Left ventricle myocardium inferior (tissue), 1 donor: ENCODE measurements around the gene DNAJB13. TPM values are rescaled to one million over a fixed set of nuclear protein-coding genes. Genes with fewer than 3 reads are reported as not detected.
A peak's percentile ranks its signal among the peaks of the same experiment; 100 is the strongest.

ENCODE experiments used
- DNase-seq: peaks from one replicate; pipeline ENCODE4 v3.0.0-alpha.2; 2020
- H3K27ac ChIP-seq: fragments of 200-600 bp; replicated peaks from 2 replicates; pipeline ENCODE4 v1.8.0; 2021
- H3K27me3 ChIP-seq: fragments of 200-600 bp; 2 replicates; pipeline ENCODE4 v1.8.0; 2021; ENCODE audit warnings: low read depth
- H3K36me3 ChIP-seq: fragments of 200-600 bp; 2 replicates; pipeline ENCODE4 v1.8.0; 2021
- H3K4me1 ChIP-seq: fragments of 200-600 bp; 2 replicates; pipeline ENCODE4 v1.8.0; 2021
- H3K4me3 ChIP-seq: fragments of 200-600 bp; 2 replicates; pipeline ENCODE4 v1.8.0; 2021; ENCODE audit warnings: mild to moderate bottlenecking, moderate library complexity
- H3K9me3 ChIP-seq: fragments of 200-600 bp; replicated peaks from 2 replicates; pipeline ENCODE4 v1.8.0; 2021
- intact Hi-C: fragments of 100-400 bp; cut with micrococcal nuclease; formaldehyde crosslinking; loops from one replicate; pipeline ENCODE4 v1.11.0; 2022
- total RNA-seq: library from RNA; stranded (reverse); fragmentation: NEBNext Ultra II Directional; extraction: Animal tissue kit (Norgen Biotek cat#: 25700); gene quantifications from one replicate; pipeline ENCODE4 v1.2.1, GENCODE V29; 2021
- TF ChIP-seq, protein P1 (sequence below): fragments of 200-600 bp; IDR thresholded peaks from 2 replicates; pipeline ENCODE4 v1.8.0; 2021; ENCODE audit warnings: antibody characterized with exemption, mild to moderate bottlenecking, borderline replicate concordance
- donor health status: DM: no; HTN: yes; CAD: no; lungs with severe emphysema.

Gene DNAJB13
- total RNA-seq, 1 donor from 2014 or later, result not detected

DNA sequence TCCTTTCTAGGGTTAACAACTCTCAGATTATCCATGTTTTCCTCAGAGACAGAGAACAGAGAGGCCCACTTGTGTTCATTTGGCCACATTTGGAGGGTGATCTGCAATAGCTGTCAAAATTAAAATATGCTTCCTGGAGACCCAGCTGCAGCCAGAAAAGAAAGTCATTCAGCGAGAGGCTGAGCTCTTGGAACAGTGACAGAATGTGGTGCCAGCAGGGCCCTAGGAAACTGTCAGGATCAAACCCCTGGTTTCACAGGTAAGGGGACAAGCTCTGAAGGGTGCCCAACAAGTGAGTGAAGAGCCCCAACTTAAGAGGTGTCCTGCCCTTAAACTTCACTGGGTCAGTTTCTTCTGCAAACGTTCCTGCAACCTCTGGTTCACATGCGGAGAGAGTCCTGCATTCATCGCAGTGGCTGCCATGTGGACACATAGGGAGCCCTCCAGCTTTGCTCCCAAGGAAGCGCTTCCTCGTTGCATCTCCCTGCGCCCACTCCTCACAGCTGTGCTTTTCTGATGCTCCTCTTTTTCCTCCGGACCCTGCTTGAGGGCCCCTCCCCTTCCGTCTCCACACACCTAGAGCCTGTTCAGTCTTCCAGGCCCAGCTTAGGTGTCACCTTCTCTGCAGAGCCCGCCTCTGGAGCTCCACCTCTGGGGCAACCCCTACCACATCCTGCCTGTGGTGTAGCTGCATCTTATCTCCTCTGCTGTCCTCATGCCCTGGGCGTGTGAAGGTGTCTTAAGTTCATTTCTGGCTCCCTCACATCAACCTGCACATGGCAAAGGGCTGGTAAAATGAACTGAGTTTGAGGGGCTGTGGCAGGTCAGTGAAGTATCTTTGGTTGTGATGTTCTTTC is 54.2 kb downstream of the DNAJB13 start:
- TF ChIP-seq, protein P1, sequence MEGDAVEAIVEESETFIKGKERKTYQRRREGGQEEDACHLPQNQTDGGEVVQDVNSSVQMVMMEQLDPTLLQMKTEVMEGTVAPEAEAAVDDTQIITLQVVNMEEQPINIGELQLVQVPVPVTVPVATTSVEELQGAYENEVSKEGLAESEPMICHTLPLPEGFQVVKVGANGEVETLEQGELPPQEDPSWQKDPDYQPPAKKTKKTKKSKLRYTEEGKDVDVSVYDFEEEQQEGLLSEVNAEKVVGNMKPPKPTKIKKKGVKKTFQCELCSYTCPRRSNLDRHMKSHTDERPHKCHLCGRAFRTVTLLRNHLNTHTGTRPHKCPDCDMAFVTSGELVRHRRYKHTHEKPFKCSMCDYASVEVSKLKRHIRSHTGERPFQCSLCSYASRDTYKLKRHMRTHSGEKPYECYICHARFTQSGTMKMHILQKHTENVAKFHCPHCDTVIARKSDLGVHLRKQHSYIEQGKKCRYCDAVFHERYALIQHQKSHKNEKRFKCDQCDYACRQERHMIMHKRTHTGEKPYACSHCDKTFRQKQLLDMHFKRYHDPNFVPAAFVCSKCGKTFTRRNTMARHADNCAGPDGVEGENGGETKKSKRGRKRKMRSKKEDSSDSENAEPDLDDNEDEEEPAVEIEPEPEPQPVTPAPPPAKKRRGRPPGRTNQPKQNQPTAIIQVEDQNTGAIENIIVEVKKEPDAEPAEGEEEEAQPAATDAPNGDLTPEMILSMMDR, result no peak
- intact Hi-C loops, result no loop called here
- Histone ChIP-seq H3K27me3 (no peaks in the 10 kb centered on the region), H3K4me1 (peaks cover 35% of the 10 kb centered on the region), H3K4me3 (no peak overlapping the region), H3K9me3 (no peaks in the 10 kb centered on the region), H3K36me3 (peaks cover 40% of the 10 kb centered on the region), H3K27ac (no peak overlapping the region)
- DNase-seq, result no peak

DNA sequence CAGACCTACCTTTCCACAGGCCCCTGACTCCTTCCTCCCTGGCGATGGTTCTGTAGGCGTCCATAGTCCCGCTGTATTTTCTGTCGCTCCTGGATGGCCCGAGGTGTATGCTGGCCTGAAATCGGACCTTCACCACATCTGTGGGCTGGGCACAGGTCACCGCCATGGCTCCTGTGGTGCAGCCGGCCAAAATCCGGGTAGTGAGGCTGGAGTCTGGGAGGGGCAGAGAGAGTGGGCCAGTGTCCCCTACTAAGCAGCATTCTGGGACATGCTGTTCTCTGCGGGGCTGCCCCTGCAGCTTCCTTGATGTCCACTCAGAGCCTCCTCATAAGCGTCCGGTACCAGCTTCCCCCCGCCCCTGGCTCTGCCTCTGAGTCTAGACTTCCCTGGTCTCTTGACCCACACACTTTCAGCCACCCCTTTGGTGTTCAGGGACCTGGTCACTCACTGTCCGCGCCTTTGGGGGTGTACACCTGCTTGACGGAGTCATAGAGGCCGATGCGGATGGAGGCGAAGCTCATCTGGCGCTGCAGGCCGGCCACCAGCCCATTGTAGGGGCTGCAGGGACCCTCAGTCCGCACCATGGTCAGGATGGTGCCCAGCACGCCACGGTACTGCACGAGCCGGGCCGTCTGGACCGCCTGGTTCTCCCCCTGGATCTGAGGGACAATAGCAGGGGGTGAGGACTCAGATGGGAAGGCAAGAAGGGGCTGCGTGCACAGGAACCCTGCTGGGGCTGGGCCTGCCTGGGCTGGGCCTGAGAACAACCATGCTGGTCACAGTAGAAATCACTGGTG is 55.1 kb downstream of the DNAJB13 start:
- DNase-seq, result no peak
- Histone ChIP-seq H3K4me3 (no peak overlapping the region), H3K4me1 (peaks cover 44% of the 10 kb centered on the region), H3K27ac (no peak overlapping the region), H3K9me3 (no peaks in the 10 kb centered on the region), H3K27me3 (no peaks in the 10 kb centered on the region), H3K36me3 (peaks cover 35% of the 10 kb centered on the region)
- intact Hi-C loops, result no loop called here
- TF ChIP-seq, protein P1, result no peak

DNA sequence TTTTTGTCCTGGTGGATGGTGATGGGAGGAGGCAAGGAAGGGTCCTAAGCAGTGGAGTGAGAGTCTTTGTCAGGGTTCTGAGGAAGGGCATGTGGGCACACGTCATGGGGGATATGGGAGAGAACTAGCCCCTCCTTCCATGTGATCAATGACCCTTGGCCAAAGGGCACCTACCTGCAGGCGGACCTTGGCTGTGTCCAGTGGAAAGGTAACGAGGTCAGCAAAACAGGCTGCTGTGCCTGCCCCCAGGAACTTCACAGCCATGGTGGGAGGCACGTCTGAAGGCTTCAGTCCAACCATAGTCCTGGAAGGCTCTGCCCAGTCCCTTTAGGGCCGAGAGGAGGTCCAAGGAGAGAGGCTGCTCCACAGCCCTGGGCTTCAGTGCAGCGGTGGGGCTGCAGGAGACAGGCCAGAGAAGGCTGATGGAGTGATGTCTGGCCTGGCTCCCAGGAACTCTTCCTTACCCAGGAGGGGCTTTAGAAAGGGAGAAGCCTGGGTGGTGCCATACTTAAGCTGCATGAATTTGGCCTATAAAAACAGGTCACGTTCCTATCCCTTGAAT is 56.0 kb downstream of the DNAJB13 start:
- no peak overlapping the region for H3K27ac ChIP-seq
- DNase-seq, result no peak
- TF ChIP-seq, protein P1, result no peak
- peaks cover 28% of the 10 kb centered on the region for H3K36me3 ChIP-seq
- H3K27me3 ChIP-seq, result no peaks in the 10 kb centered on the region
- H3K4me3 ChIP-seq, result no peak overlapping the region
- intact Hi-C loops, result no loop called here
- no peaks in the 10 kb centered on the region for H3K9me3 ChIP-seq
- peaks cover 53% of the 10 kb centered on the region for H3K4me1 ChIP-seq

DNA sequence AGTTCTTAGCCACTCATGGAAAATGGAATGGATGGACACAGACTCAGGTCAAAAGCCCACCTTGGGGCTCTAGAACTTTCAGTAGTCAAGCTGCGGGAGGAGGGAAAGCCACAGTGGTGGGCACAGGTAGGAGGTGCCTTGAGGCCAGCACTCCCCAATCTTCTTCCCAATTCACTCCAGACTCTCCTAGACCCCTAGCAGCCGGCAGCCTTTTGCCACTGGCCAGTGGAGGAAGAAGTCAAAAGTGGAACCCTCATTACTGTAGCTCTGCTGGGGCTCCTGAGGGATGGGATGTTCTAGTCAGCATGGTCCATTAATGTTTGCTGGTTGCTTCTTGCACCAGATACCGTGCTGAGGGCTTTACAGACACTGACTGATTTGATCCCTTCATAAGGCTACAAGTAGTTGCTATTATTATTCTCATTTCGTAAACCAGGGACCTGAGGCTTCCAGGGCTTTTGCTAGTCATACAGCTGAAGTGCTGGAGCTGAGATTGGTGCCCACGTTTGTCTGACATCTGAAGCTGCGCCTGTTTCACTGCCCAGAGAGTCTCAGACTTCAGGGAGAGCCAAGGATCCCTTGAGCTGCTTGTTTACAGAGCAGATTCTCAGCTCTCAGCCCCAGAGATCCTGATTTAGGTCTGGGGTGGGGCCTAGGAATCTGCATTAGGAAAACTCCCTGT is 57.0 kb downstream of the DNAJB13 start:
- Histone ChIP-seq H3K4me1 (peaks cover 55% of the 10 kb centered on the region), H3K9me3 (no peaks in the 10 kb centered on the region), H3K36me3 (peaks cover 27% of the 10 kb centered on the region), H3K4me3 (peak overlapping the region; percentile 17), H3K27ac (peak overlapping the region; percentile 64), H3K27me3 (no peaks in the 10 kb centered on the region)
- intact Hi-C loops, result no loop called here
- no peak for DNase-seq
- TF ChIP-seq, protein P1, result no peak
